GM19467 (cell line): ENCODE measurements around the gene BRCA2.

ENCODE experiments used
- ATAC-seq: cut with Tn5 transposase; IDR thresholded peaks from one replicate; pipeline ENCODE4 v1.9.1; 2021; ENCODE audit warnings: mild to moderate bottlenecking, moderate library complexity; ENCODE audit not compliant: unreplicated experiment

Gene BRCA2

GRCh38 chr13:32315238-32316027 lies at the start of gene BRCA2, which contains the start of gene ZAR1L:
Gene BRCA2 (plus strand): TSS chr13:32315508. CDS start chr13:32316461, 953 bp downstream.
Gene ZAR1L (minus strand): TSS chr13:32315363. CDS start chr13:32311925, 3,438 bp downstream.
- peak; percentile 94 for ATAC-seq

- no peak for ATAC-seq
Observed at GRCh38 chr13:32265726-32266125, 49.6 kb upstream of the BRCA2 start.

GRCh38 chr13:32266130-32266529 lies 49.2 kb upstream of the BRCA2 start:
- no peak for ATAC-seq

- peak; percentile 85 for ATAC-seq
Observed at GRCh38 chr13:32267836-32268439, 47.4 kb upstream of the BRCA2 start.

GRCh38 chr13:32272021-32272683 lies 43.2 kb upstream of the BRCA2 start:
- no peak for ATAC-seq

GRCh38 chr13:32277839-32278238 lies 37.5 kb upstream of the BRCA2 start:
- ATAC-seq: no peak

GRCh38 chr13:32278426-32278825 lies 36.9 kb upstream of the BRCA2 start:
- ATAC-seq: no peak

- ATAC-seq: no peak
Observed at GRCh38 chr13:32281096-32281495, 34.2 kb upstream of the BRCA2 start.

- no peak for ATAC-seq
Observed at GRCh38 chr13:32282096-32282711, 33.1 kb upstream of the BRCA2 start.

GRCh38 chr13:32284927-32285632 lies 30.2 kb upstream of the BRCA2 start:
- ATAC-seq: no peak

- ATAC-seq: no peak
Observed at GRCh38 chr13:32285633-32285965, 29.7 kb upstream of the BRCA2 start.

- ATAC-seq: no peak
Observed at GRCh38 chr13:32297206-32297605, 18.1 kb upstream of the BRCA2 start.

GRCh38 chr13:32298695-32299094 lies 16.6 kb upstream of the BRCA2 start:
- ATAC-seq: no peak

- no peak for ATAC-seq
Observed at GRCh38 chr13:32299893-32300292, 15.4 kb upstream of the BRCA2 start.

- ATAC-seq: no peak
Observed at GRCh38 chr13:32300406-32300805, 14.9 kb upstream of the BRCA2 start.

- ATAC-seq: no peak
Observed at GRCh38 chr13:32300920-32301319, 14.4 kb upstream of the BRCA2 start.

- no peak for ATAC-seq
Observed at GRCh38 chr13:32302461-32302860, 12.8 kb upstream of the BRCA2 start.

- ATAC-seq: no peak
Observed at GRCh38 chr13:32305646-32306045, 9.7 kb upstream of the BRCA2 start.

GRCh38 chr13:32309312-32310133 lies 5.8 kb upstream of the BRCA2 start:
- ATAC-seq: no peak

GRCh38 chr13:32310134-32310706 lies 5.1 kb upstream of the BRCA2 start:
- peak; percentile 68 for ATAC-seq
